Spleen (tissue), 7 donors: Measurements from ENCODE around the gene RNPS1.

Experiments
- POLR2A ChIP-seq, 3 donors: fragments of 450-650 bp; IDR thresholded peaks; one replicate each; pipeline ENCODE4 v1.5.1; 2017; ENCODE audit warnings: antibody characterized with exemption in 3 of 3, mild to moderate bottlenecking in 1 of 3
- POLR2AphosphoS5 ChIP-seq, 3 donors: sonication (generic); formaldehyde crosslinking; IDR thresholded peaks; one replicate each; pipeline ENCODE4 v1.5.1; 2017; ENCODE audit warnings: antibody characterized with exemption in 3 of 3
- TF ChIP-seq, protein P1 (sequence below), 11 experiments: fragments of 200-600 bp in 7 of 11; fragments of 450-650 bp in 4 of 11; sonication (generic) in 4 of 11; IDR thresholded peaks in 8 of 11; conservative IDR thresholded peaks in 3 of 11; 1 replicate in 7 of 11; 2 replicates in 4 of 11; pipeline versions ENCODE4 v1.4.0 to v1.8.0; 2016 to 2021; ENCODE audit warnings: antibody characterized with exemption in 11 of 11, inconsistent platforms in 4 of 11, mild to moderate bottlenecking in 1 of 11
- donor health status: DM: no; HTN: no; CAD: no; lungs with moderate emphysema.
- donor health status: DM: no; HTN: no; CAD: no.
- donor health status: DM: no; HTN: no; CAD: no.

DNA sequence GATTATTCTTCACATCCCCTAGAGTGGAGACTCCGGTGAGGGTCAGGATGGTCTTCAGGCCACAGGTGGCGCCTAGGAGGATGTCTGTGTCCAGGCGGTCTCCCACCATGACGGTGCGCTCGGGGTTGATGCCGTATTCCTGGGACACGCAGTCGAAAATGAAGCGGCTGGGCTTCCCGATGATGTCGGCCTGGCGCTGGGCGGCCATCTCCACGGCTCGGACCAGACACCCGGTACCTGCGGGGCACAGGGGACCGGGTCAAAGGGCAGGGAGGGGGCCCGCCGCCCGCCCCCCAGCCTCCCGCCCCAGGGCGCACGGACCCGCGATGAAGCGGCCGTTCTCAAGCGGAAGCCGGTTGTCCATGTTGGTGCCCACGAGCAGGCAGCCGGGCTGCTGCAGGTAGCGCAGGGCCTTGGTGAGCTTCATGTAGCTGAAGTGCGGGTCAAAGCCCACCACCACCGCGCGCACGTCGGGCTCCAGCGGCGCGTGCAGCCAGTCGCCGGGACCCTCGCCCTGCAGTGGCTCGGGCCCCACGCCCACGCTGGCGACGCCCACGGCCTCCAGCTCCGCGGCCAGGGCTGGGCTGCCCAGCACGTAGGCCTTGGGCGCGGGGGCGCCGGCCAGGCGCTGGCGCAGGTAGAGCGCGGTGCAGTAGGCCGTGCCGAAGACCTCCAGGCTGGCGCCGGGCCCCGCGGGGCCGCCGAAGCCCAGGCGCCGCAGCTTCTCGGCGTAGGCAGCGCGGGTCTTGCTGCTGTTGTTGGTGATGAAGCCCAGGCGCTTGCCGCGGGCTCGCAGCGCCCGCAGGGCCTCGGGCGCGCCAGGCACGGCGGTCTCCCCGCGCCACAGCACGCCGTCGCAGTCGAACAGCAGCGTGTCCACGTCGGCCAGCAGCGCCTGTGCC, 53.9 kb downstream of the RNPS1 start:
- TF ChIP-seq, protein P1, sequence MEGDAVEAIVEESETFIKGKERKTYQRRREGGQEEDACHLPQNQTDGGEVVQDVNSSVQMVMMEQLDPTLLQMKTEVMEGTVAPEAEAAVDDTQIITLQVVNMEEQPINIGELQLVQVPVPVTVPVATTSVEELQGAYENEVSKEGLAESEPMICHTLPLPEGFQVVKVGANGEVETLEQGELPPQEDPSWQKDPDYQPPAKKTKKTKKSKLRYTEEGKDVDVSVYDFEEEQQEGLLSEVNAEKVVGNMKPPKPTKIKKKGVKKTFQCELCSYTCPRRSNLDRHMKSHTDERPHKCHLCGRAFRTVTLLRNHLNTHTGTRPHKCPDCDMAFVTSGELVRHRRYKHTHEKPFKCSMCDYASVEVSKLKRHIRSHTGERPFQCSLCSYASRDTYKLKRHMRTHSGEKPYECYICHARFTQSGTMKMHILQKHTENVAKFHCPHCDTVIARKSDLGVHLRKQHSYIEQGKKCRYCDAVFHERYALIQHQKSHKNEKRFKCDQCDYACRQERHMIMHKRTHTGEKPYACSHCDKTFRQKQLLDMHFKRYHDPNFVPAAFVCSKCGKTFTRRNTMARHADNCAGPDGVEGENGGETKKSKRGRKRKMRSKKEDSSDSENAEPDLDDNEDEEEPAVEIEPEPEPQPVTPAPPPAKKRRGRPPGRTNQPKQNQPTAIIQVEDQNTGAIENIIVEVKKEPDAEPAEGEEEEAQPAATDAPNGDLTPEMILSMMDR (IDR thresholded peaks at IDR 0.05 in 8 of 11, conservative IDR thresholded peaks at IDR 0.05 in 3 of 11), result no peak
- TF ChIP-seq POLR2A (IDR thresholded peaks at IDR 0.05) (no peak), POLR2AphosphoS5 (IDR thresholded peaks at IDR 0.05) (peak in 1 of 3 donors; percentile 26)
